Body of pancreas (tissue), 4 donors: Measurements from ENCODE around the gene PDE9A.
"Not testable (repeated sequence)": the region's sequence is repeated elsewhere in the genome, so short reads cannot be mapped to it uniquely, and the experiment has no call there.

Experiments used
- CTCF ChIP-seq, 7 experiments: fragments of 450-650 bp in 4 of 7; fragments of 200-600 bp in 3 of 7; sonication (generic) in 3 of 7; IDR thresholded peaks; one replicate each; pipeline ENCODE4 v1.5.1; 2016 to 2019; ENCODE audit warnings: antibody characterized with exemption in 7 of 7
- POLR2A ChIP-seq, 3 donors: fragments of 450-650 bp; IDR thresholded peaks; one replicate each; pipeline ENCODE4 v1.6.1; 2016; ENCODE audit warnings: antibody characterized with exemption in 3 of 3, mild to moderate bottlenecking in 2 of 3

GRCh38 chr21:42720484-42720883 lies 67.1 kb downstream of the PDE9A start:
- TF ChIP-seq CTCF, POLR2A (IDR thresholded peaks at IDR 0.05): not testable (repeated sequence)
